Mammary epithelial cell (primary cell): Measurements from ENCODE around the gene SLPI.

Source experiments
- CTCF ChIP-seq, 2 donors: IDR thresholded peaks in 1 of 2; conservative IDR thresholded peaks in 1 of 2; 2 replicates each; pipeline ENCODE4 v1.5.1; 2011 to 2012; ENCODE audit warnings: inconsistent platforms in 2 of 2, low read length in 2 of 2, mild to moderate bottlenecking in 2 of 2, control low read depth in 1 of 2, low read depth in 1 of 2; ENCODE audit not compliant: insufficient read depth in 1 of 2; ENCODE audit errors: extremely low read depth in 1 of 2
- EZH2 ChIP-seq: IDR thresholded peaks from 2 replicates; pipeline ENCODE4 v1.6.1; 2012; ENCODE audit warnings: low read length, inconsistent platforms, borderline replicate concordance

DNA sequence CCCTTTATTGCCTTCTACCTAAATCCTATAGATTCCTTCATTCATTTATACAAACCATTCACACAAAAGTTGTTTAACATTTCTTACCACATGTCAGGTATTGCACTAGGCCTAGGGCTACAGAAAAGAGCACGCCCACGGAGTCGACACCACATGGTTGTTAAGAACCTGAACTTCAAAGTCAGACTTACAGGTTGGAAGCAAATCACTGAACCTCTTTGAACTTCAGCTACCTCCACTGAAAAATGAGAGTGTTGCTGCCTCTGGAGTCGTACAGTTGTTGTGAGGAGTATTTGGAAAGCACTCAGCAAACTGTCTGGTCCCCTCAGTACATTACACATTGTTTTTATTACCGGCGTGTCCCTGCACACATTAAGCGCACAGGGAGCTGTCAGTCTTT lies 3.3 kb upstream of the SLPI start:
- TF ChIP-seq CTCF (conservative IDR thresholded peaks at IDR 0.05 in 1 of 2, IDR thresholded peaks at IDR 0.05 in 1 of 2; ENCODE audit: extremely low read depth in 1 of 2, insufficient read depth in 1 of 2, low read depth in 1 of 2, low read length in 2 of 2), result no peak
- TF ChIP-seq EZH2, result no peak
